IMR-90 (cell line): Measurements from ENCODE around the gene PRSS50. TPM values are rescaled to one million over a fixed set of nuclear protein-coding genes. Genes with fewer than 3 reads are reported as not detected.

ENCODE experiments used
- ATAC-seq: fragments of 200-7000 bp; cut with Tn5 transposase; 2 replicates; pipeline ENCODE4 v1.9.1; 2020; ENCODE audit warnings: low read depth, mild to moderate bottlenecking, moderate library complexity
- BruUV-seq: library from RNA; stranded (reverse); fragments of 400-500 nt; replicated peaks from 2 replicates; lab custom pipeline; 2021; lab: Mats Ljungman, UMichigan
- CTCF ChIA-PET: fragments of 300-600 bp; formaldehyde crosslinking; extraction: SDS; loops from one replicate; lab custom pipeline; 2021; ENCODE audit warnings: antibody characterized with exemption; lab: Yijun Ruan, JAX
- POLR2A ChIA-PET: fragments of 300-600 bp; sonication (Branson Sonifier 250); formaldehyde crosslinking; loops from one replicate; lab custom pipeline; 2022; ENCODE audit warnings: antibody characterized with exemption; ENCODE audit not compliant: unreplicated experiment; lab: Charles Lee
- DNase-seq: peaks from one replicate; pipeline ENCODE4 v3.0.0; 2013
- H2AFZ ChIP-seq: replicated peaks from 2 replicates; pipeline ENCODE3; 2013; ENCODE audit warnings: low read length, mild to moderate bottlenecking; ENCODE audit not compliant: poor library complexity
- H2AK5ac ChIP-seq: 2 replicates; pipeline ENCODE4 v1.6.1; 2013; ENCODE audit warnings: low read depth, low read length, inconsistent platforms
- H2AK9ac ChIP-seq: replicated peaks from 2 replicates; pipeline ENCODE3; 2013; ENCODE audit warnings: mild to moderate bottlenecking, low read depth, low read length, moderate library complexity; ENCODE audit not compliant: poor library complexity
- H2BK120ac ChIP-seq: 2 replicates; pipeline ENCODE4 v1.6.1; 2013; ENCODE audit warnings: low read depth, low read length, inconsistent platforms
- H2BK15ac ChIP-seq: 3 replicates; pipeline ENCODE4 v1.6.1; 2013; ENCODE audit warnings: low read depth, low read length, inconsistent platforms
- H2BK20ac ChIP-seq: 2 replicates; pipeline ENCODE4 v1.6.1; 2013; ENCODE audit warnings: low read depth, mild to moderate bottlenecking, inconsistent platforms, low read length, moderate library complexity
- H2BK5ac ChIP-seq: 2 replicates; pipeline ENCODE4 v1.6.1; 2013; ENCODE audit warnings: mild to moderate bottlenecking, low read depth, low read length, inconsistent platforms; ENCODE audit not compliant: poor library complexity, severe bottlenecking
- H3K14ac ChIP-seq: replicated peaks from 2 replicates; pipeline ENCODE4 v1.6.1; 2013; ENCODE audit warnings: low read depth, low read length, inconsistent platforms
- H3K18ac ChIP-seq: 2 replicates; pipeline ENCODE4 v1.6.1; 2013; ENCODE audit warnings: low read depth, low read length, control low read depth
- H3K23ac ChIP-seq: 2 replicates; pipeline ENCODE4 v1.6.1; 2013; ENCODE audit warnings: low read depth, low read length, inconsistent platforms
- H3K27ac ChIP-seq: 2 replicates; pipeline ENCODE4 v1.5.1; 2013; ENCODE audit warnings: mild to moderate bottlenecking, control low read depth, low read length; ENCODE audit not compliant: insufficient read depth
- H3K27me3 ChIP-seq: 2 replicates; pipeline ENCODE4 v1.6.1; 2013; ENCODE audit warnings: low read length; ENCODE audit not compliant: control insufficient read depth, insufficient read depth
- H3K36me3 ChIP-seq: 2 replicates; pipeline ENCODE4 v1.6.1; 2013; ENCODE audit warnings: low read length, mixed read lengths; ENCODE audit not compliant: control insufficient read depth, insufficient read depth
- H3K4ac ChIP-seq: 2 replicates; pipeline ENCODE4 v1.6.1; 2013; ENCODE audit warnings: low read depth, low read length, inconsistent platforms
- H3K4me1 ChIP-seq: 2 replicates; pipeline ENCODE4 v1.6.1; 2013; ENCODE audit warnings: low read length, mixed read lengths; ENCODE audit not compliant: control insufficient read depth, insufficient read depth
- H3K4me2 ChIP-seq: 2 replicates; pipeline ENCODE4 v1.6.1; 2013; ENCODE audit warnings: low read depth, mild to moderate bottlenecking, control low read depth, low read length, moderate library complexity
- H3K4me3 ChIP-seq: 2 replicates; pipeline ENCODE4 v1.5.1; 2013; ENCODE audit warnings: low read depth, mild to moderate bottlenecking, control low read depth, low read length, moderate library complexity; ENCODE audit not compliant: insufficient read depth
- H3K56ac ChIP-seq: 2 replicates; pipeline ENCODE4 v1.6.1; 2013; ENCODE audit warnings: low read length, inconsistent platforms; ENCODE audit not compliant: insufficient read depth; ENCODE audit errors: extremely low read depth
- H3K79me1 ChIP-seq, 2 experiments: 2 replicates each; pipeline ENCODE4 v1.6.1; 2013; ENCODE audit warnings: low read length in 2 of 2, inconsistent platforms in 1 of 2, low read depth in 1 of 2
- H3K9ac ChIP-seq: 2 replicates; pipeline ENCODE4 v1.6.1; 2013; ENCODE audit warnings: low read depth, low read length, control low read depth
- H3K9me1 ChIP-seq: 2 replicates; pipeline ENCODE4 v1.6.1; 2013; ENCODE audit warnings: low read length, inconsistent platforms; ENCODE audit not compliant: insufficient read depth
- H3K9me3 ChIP-seq: 2 replicates; pipeline ENCODE4 v1.6.1; 2013; ENCODE audit warnings: low read length; ENCODE audit not compliant: control insufficient read depth, insufficient read depth
- H4K20me1 ChIP-seq: 2 replicates; pipeline ENCODE4 v1.6.1; 2013; ENCODE audit warnings: low read length, inconsistent platforms; ENCODE audit not compliant: insufficient read depth
- H4K5ac ChIP-seq: 2 replicates; pipeline ENCODE4 v1.6.1; 2013; ENCODE audit warnings: mild to moderate bottlenecking, low read depth, low read length, control low read depth
- H4K8ac ChIP-seq, 2 experiments: 2 replicates each; pipeline ENCODE4 v1.6.1; 2013; ENCODE audit warnings: low read depth in 2 of 2, low read length in 2 of 2, control low read depth in 1 of 2, inconsistent platforms in 1 of 2
- H4K91ac ChIP-seq: 2 replicates; pipeline ENCODE4 v1.6.1; 2013; ENCODE audit warnings: low read depth, low read length, inconsistent platforms; ENCODE audit not compliant: insufficient read depth
- BHLHE40 ChIP-seq: fragments of 150-350 bp; IDR thresholded peaks from 2 replicates; pipeline ENCODE4 v1.6.1; 2016; ENCODE audit warnings: mild to moderate bottlenecking, low read depth, low read length
- CEBPB ChIP-seq: IDR thresholded peaks from 2 replicates; pipeline ENCODE4 v1.6.1; 2012; ENCODE audit warnings: low read depth, low read length, improper control_type of control experiment
- CHD1 ChIP-seq: IDR thresholded peaks from 2 replicates; pipeline ENCODE4 v1.6.1; 2012; ENCODE audit warnings: low read depth, low read length, improper control_type of control experiment
- FOS ChIP-seq: fragments of 150-350 bp; IDR thresholded peaks from 2 replicates; pipeline ENCODE4 v1.6.1; 2016; ENCODE audit warnings: low read depth, low read length
- MAFK ChIP-seq: IDR thresholded peaks from 2 replicates; pipeline ENCODE4 v1.6.1; 2012; ENCODE audit warnings: low read depth, low read length, improper control_type of control experiment
- MAZ ChIP-seq: IDR thresholded peaks from 2 replicates; pipeline ENCODE4 v1.6.1; 2012; ENCODE audit warnings: low read depth, mild to moderate bottlenecking, low read length, improper control_type of control experiment, moderate library complexity, borderline replicate concordance
- MXI1 ChIP-seq: IDR thresholded peaks from 2 replicates; pipeline ENCODE4 v1.6.1; 2012; ENCODE audit warnings: low read depth, mild to moderate bottlenecking, low read length, moderate library complexity, borderline replicate concordance
- NFE2L2 ChIP-seq: fragments of 150-350 bp; IDR thresholded peaks from 2 replicates; pipeline ENCODE4 v1.6.1; 2016; ENCODE audit warnings: low read depth, mild to moderate bottlenecking, low read length
- POLR2A ChIP-seq: IDR thresholded peaks from 2 replicates; pipeline ENCODE4 v1.6.1; 2012; ENCODE audit warnings: mild to moderate bottlenecking, low read depth, low read length
- RAD21 ChIP-seq: IDR thresholded peaks from 2 replicates; pipeline ENCODE4 v1.6.1; 2012; ENCODE audit warnings: low read length, improper control_type of control experiment
- RCOR1 ChIP-seq: IDR thresholded peaks from 2 replicates; pipeline ENCODE4 v1.6.1; 2012; ENCODE audit warnings: mild to moderate bottlenecking, low read length, improper control_type of control experiment; ENCODE audit not compliant: insufficient replicate concordance
- RFX5 ChIP-seq: IDR thresholded peaks from 2 replicates; pipeline ENCODE4 v1.8.0; 2012; ENCODE audit warnings: low read depth, mild to moderate bottlenecking, low read length, moderate library complexity
- SMC3 ChIP-seq: fragments of 150-350 bp; IDR thresholded peaks from 2 replicates; pipeline ENCODE4 v1.6.1; 2016; ENCODE audit warnings: low read depth, mild to moderate bottlenecking, antibody characterized with exemption, low read length, moderate library complexity
- USF2 ChIP-seq: fragments of 150-350 bp; IDR thresholded peaks from 2 replicates; pipeline ENCODE4 v1.6.1; 2017; ENCODE audit warnings: mild to moderate bottlenecking, antibody characterized with exemption, low read length, low read depth
- WGBS, 2 experiments: methylation state at CpG; one replicate each; pipeline versions ENCODE4 v1.1.5 to v1.1.7; 2013; ENCODE audit warnings: missing lambda C conversion rate in 2 of 2; ENCODE audit not compliant: insufficient read length in 1 of 2; ENCODE audit errors: extremely low coverage in 2 of 2; 5-methylcytosine and 5-hydroxymethylcytosine counted together
- dilution Hi-C: fragments of 300-500 bp; cut with HindIII; formaldehyde crosslinking; loops from one replicate; pipeline ENCODE4 v1.14.3; 2018; ENCODE audit warnings: low sequenced_read_pairs; ENCODE audit not compliant: unreplicated experiment
- in situ Hi-C: fragments of 300-500 bp; cut with MboI; formaldehyde crosslinking; loops from 3 replicates; pipeline ENCODE4 v1.14.3; 2019; ENCODE audit warnings: low sequenced_read_pairs, inconsistent platforms, mixed read lengths
- intact Hi-C: fragments of 100-400 bp; cut with micrococcal nuclease; formaldehyde crosslinking; loops from 2 replicates; pipeline ENCODE4 v1.10.0; 2022
- polyA plus RNA-seq, 3 experiments: library from polyadenylated mRNA; depleted of rRNA; stranded (reverse); fragments of >200 nt; gene quantifications; 2 replicates each; pipeline ENCODE4 v1.2.3, GENCODE V29; 2012; ENCODE audit warnings: low replicate concordance in 1 of 3
- total RNA-seq: library from RNA; depleted of rRNA; stranded (reverse); fragments of >200 nt; gene quantifications from 2 replicates; pipeline ENCODE4 v1.2.3, GENCODE V29; 2012
- TF ChIP-seq, protein P1 (sequence below): fragments of 150-350 bp; IDR thresholded peaks from 2 replicates; pipeline ENCODE4 v1.6.1; 2016; ENCODE audit warnings: low read depth, mild to moderate bottlenecking, low read length, moderate library complexity, borderline replicate concordance
- TF ChIP-seq, protein P2 (sequence below): conservative IDR thresholded peaks from 2 replicates; pipeline ENCODE4 v1.5.1; 2012; ENCODE audit warnings: mild to moderate bottlenecking, low read depth, low read length, improper control_type of control experiment

Gene PRSS50
- total and polyA plus RNA-seq, 2 of the 4 experiments (the other 2 are of a cell fraction), result not detected

GRCh38 chr3:46711760-46712159 is 5.9 kb downstream of the PRSS50 start:
- CTCF ChIA-PET, result no interaction called here
- no peak overlapping the region for H3K14ac ChIP-seq

More at GRCh38 chr3:46711760-46712159, 5.9 kb downstream of the PRSS50 start:
- Histone ChIP-seq H3K4me2 (no peak overlapping the region), H3K4me1 (no peaks in the 10 kb centered on the region), H3K18ac (no peak overlapping the region), H3K4ac (no peak overlapping the region), H3K27ac (no peak overlapping the region), H2AK5ac (no peak overlapping the region), H3K9me1 (no peaks in the 10 kb centered on the region), H3K56ac (no peak overlapping the region), H2AFZ (no peak overlapping the region), H2BK15ac (no peak overlapping the region), H2BK120ac (no peak overlapping the region), H3K27me3 (peaks cover 30% of the 10 kb centered on the region), H3K9me3 (no peaks in the 10 kb centered on the region), H3K36me3 (no peaks in the 10 kb centered on the region), H3K79me1 (no peaks in the 10 kb centered on the region), H4K20me1 (no peaks in the 10 kb centered on the region), H4K91ac (no peak overlapping the region), H3K9ac (no peak overlapping the region), H2AK9ac (no peak overlapping the region), H4K8ac (no peak overlapping the region), H4K5ac (no peak overlapping the region), H3K23ac (no peak overlapping the region), H2BK20ac (no peak overlapping the region), H2BK5ac (no peak overlapping the region), H3K4me3 (no peak overlapping the region)
- no CpG with 5 or more reads among the region's 7 CpGs for WGBS, 2 experiments
- intact Hi-C loops (no loop called here), in situ Hi-C loops (loop anchor here (25.0 kb wide), 1 partner anchor 651 kb away; no protein-coding TSS in a partner anchor), dilution Hi-C loops (no loop called here)
- no TSS peak for BruUV-seq
- POLR2A ChIA-PET, result no interaction called here
- no peak for TF ChIP-seq MAFK
- TF ChIP-seq RFX5, result no peak
- TF ChIP-seq, protein P1, sequence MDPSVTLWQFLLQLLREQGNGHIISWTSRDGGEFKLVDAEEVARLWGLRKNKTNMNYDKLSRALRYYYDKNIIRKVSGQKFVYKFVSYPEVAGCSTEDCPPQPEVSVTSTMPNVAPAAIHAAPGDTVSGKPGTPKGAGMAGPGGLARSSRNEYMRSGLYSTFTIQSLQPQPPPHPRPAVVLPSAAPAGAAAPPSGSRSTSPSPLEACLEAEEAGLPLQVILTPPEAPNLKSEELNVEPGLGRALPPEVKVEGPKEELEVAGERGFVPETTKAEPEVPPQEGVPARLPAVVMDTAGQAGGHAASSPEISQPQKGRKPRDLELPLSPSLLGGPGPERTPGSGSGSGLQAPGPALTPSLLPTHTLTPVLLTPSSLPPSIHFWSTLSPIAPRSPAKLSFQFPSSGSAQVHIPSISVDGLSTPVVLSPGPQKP, result no peak
- TF ChIP-seq MXI1, result no peak
- TF ChIP-seq RAD21, result no peak
- TF ChIP-seq CHD1, result no peak
- no peak for TF ChIP-seq NFE2L2
- no peak for TF ChIP-seq USF2
- no peak for TF ChIP-seq CEBPB
- no peak for TF ChIP-seq POLR2A
- TF ChIP-seq RCOR1, result no peak
- no peak for TF ChIP-seq FOS
- TF ChIP-seq, protein P2, sequence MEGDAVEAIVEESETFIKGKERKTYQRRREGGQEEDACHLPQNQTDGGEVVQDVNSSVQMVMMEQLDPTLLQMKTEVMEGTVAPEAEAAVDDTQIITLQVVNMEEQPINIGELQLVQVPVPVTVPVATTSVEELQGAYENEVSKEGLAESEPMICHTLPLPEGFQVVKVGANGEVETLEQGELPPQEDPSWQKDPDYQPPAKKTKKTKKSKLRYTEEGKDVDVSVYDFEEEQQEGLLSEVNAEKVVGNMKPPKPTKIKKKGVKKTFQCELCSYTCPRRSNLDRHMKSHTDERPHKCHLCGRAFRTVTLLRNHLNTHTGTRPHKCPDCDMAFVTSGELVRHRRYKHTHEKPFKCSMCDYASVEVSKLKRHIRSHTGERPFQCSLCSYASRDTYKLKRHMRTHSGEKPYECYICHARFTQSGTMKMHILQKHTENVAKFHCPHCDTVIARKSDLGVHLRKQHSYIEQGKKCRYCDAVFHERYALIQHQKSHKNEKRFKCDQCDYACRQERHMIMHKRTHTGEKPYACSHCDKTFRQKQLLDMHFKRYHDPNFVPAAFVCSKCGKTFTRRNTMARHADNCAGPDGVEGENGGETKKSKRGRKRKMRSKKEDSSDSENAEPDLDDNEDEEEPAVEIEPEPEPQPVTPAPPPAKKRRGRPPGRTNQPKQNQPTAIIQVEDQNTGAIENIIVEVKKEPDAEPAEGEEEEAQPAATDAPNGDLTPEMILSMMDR, result no peak
- TF ChIP-seq BHLHE40, result no peak
- no peak for TF ChIP-seq MAZ
- no peak for TF ChIP-seq SMC3
- ATAC-seq (no peak), DNase-seq (no peak)
